TTC549 (cell line): ENCODE measurements around the gene CPNE7.

Source experiments
- FAIRE-seq: peaks from 2 replicates; lab custom pipeline; 2012; peaks lifted over from hg19 to GRCh38; lab: Jason Lieb, UNC

The CPNE7 gene

DNA sequence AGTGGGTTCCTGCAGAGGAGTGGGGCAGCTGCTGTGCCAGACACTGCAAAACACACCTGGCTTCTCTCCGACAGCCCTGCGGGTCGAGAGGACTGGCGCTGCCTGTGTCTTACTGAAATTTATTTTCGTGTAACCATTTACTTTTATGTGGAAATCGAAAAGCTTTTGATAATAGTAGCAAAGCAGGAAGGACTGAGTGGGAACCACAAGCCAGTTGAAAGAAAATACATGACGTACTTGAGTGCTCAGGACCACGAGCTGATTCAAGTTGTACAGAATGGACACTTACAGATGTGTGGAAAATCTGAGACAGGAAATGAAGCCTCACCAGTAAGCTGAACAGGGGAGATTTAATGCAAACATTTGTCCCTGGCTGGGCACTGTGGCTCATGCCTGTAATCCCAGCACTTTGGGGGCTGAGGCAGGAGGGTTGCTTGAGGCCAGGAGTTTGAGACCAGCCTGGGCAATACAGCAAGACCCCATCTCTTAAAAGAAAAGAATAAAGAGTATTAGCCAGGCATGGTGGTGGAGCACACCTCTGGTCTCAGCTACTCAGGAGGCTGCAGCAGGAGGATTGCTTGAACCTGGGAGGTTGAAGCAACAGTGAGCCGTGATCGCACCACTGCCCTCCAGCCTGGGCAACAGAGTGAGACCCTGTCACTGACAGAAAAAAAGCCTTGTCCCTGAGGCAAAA, 26.4 kb upstream of the CPNE7 start:
- FAIRE-seq, result no peak

DNA sequence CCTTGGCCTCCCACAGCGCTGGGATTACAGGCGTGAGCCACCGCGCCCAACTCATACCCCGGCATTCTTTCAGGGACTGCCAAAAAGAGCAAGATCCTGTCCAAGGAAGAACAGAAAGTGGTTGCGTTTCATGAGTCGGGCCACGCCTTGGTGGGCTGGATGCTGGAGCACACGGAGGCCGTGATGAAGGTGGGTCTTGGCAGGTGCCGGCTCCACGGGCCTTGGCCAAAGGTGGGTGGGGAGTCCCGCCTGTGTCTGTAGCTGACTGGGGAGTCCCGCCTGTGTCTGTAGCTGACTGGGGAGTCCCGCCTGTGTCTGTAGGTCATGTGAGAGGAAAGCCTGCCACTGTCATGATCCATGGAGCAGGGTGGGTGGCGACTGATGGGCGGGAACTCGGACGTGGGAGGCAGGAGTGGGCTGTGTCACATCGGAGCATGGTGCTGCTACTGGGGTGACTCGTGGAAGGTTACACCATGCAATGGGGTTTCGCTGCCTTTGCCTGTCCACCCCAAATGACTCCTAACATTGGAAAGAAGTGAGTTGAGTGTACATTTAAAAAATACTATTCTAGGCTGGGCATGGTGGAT, 25.0 kb upstream of the CPNE7 start:
- FAIRE-seq, result no peak

DNA sequence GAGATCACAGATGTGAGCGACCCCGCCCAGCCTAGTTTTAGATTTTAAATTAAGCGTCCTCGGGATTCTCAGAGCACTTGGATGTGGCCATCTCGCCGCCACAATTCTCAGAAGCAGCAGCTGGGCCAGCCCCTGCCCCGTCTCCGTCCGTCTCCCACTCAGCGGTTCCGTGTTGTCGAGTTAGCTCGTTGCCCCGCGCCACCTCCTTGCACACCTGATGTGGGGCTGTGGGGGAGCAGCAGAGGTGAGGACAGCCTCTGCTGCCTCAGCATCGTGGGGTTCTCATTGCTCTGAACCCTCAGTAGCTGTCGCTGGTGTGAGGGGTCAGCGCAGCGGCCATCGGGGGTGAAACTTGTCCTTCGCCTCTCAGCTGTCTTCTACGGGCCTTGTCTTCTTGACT, 23.2 kb upstream of the CPNE7 start:
- no peak for FAIRE-seq

DNA sequence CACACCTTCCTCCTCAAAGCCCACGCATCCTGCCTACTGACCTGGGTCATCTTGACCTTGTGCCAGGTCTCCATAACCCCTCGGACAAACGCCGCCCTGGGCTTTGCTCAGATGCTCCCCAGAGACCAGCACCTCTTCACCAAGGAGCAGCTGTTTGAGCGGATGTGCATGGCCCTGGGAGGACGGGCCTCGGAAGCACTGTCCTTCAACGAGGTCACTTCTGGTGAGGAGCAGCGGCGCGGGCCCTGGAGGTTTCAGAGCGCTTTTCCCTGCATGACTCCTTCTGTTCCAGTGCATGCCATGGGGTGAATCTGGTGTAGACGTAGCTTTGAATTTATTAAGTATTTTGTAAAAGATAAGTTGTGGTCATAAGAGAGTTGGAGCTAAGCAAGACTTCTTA, 22.6 kb upstream of the CPNE7 start:
- no peak for FAIRE-seq

DNA sequence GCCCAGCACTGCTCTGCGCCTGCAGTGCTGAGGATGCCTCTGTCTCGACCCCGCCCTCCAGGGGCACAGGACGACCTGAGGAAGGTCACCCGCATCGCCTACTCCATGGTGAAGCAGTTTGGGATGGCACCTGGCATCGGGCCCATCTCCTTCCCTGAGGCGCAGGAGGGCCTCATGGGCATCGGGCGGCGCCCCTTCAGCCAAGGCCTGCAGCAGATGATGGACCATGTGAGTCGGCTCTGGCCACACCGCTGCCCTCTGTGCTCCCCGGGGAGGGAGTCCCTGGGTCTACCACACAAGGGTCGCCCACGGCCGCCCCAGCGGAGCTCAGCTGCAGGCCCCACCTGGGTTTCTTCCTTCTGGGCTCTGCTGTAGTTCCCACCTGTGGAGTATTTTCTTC, 21.8 kb upstream of the CPNE7 start:
- FAIRE-seq, result no peak

DNA sequence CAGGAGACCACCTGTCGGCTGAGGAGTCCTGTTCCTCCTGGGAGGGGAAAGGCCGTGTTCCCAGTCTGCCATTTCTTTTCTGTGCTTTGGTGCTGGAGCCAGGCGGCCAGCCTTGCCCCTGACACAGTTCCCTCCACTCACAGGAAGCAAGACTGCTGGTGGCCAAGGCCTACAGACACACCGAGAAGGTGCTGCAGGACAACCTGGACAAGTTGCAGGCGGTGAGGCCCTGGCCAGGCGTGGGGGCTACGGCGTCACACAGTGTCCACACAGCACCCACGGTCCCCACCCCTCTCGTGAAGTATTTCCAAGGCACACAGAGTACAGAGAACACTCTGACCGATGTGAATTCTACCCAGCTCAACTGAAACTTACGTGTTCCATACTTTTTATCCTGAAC, 21.2 kb upstream of the CPNE7 start:
- no peak for FAIRE-seq

DNA sequence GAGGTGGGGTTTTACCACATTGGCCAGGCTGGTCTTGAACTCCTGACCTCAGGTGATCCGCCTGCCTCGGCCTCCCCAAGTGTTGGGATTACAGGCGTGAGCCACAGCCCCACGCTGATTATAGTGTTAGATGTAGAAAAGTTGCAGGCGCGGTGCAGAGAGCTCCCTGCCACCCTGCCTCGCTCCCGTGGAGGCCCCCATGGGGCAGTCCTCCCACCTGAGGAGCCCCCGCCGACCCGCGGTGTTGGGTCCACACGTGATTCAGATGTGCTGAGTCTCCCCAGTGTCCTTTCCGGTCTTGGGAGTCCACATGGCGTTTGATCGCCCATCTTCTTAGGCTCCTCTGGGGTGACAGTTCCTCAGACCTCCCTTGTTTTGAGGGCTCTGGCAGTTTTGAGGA, 20.3 kb upstream of the CPNE7 start:
- no peak for FAIRE-seq

DNA sequence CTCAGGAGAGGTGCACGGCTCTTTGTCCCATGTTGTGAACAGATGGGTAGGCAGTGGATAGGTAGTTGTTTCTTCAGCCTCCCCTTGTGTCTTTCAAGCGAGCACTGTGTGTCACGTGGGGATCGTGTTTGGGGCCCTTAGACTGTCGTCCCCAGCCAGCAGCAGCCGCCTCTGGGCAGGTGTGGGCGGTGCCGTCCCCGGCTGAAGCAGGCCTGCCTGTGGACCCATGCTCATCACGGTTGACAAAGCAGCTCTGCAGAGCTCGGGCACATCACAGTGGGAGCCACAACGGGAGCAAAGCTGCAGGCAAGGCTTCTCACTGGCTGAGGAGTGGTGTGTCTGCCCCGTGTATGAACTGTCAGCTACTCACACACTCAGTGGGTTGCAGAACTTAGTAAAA, 19.8 kb upstream of the CPNE7 start:
- no peak for FAIRE-seq

DNA sequence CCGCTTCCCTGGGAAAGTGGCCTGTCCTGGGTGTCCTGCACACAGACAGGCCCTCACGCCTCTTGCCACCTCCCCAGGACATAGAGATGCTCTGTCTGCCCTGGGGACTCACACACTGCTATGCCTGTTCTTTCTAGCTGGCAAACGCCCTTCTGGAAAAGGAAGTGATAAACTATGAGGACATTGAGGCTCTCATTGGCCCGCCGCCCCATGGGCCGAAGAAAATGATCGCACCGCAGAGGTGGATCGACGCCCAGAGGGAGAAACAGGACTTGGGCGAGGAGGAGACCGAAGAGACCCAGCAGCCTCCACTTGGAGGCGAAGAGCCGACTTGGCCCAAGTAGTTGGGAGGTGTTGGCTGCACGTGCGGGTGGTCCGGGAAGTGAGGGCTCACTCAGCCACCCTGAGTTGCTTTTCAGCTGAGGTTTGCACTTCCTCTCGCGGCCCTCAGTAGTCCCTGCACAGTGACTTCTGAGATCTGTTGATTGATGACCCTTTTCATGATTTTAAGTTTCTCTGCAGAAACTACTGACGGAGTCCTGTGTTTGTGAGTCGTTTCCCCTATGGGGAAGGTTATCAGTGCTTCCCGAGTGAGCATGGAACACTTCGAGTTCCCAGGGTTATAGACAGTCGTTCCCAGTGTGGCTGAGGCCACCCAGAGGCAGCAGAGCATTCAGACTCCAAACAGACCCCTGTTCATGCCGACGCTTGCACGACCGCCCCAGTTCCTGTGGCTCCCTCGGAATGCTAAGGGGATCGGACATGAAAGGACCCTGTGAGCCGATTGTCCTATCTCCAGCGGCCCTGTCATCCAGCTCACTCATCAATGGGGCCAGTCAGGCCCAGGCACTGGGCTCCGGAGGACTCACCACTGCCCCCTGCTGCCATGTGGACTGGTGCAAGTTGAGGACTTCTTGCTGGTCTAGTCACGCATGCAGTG, 18.5 kb upstream of the CPNE7 start:
- FAIRE-seq, result no peak

DNA sequence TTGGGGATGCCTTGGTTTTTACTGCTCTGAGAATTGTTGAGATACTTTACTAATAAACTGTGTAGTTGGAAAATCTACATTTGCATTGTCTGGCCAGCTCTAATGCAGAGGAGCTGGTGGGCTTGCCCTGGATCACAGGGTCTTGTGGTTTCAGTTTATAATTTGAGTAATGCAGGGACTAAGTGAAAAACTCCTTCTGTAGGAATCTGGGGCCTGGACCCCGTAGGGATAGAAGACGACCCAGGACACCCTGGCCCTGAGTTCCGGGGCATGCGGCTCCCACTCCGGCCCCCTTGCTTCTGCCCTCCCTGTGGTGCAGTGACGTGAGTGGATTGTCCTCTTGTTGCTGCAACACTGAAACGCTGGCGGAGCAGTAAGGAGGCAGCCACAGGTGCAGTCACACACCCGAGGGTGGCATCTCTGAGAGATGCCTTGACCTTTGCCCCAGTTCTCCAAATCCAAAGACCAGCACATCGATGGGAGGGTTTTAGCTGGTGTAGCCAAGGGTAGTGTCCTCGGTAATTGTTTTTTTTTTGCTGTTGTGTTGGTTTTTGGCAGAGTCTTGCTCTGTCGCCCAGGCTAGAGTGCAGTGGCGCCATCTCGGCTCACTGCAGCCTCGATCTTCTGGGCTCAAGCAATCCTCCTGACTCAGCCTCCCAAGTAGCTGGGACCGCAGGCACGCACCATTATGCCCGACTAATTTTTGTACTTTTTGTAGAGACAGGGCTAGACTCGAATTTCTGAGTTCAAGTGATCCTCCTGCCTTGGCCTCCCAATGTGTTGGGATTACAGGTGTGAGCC, 17.7 kb upstream of the CPNE7 start:
- FAIRE-seq, result no peak

DNA sequence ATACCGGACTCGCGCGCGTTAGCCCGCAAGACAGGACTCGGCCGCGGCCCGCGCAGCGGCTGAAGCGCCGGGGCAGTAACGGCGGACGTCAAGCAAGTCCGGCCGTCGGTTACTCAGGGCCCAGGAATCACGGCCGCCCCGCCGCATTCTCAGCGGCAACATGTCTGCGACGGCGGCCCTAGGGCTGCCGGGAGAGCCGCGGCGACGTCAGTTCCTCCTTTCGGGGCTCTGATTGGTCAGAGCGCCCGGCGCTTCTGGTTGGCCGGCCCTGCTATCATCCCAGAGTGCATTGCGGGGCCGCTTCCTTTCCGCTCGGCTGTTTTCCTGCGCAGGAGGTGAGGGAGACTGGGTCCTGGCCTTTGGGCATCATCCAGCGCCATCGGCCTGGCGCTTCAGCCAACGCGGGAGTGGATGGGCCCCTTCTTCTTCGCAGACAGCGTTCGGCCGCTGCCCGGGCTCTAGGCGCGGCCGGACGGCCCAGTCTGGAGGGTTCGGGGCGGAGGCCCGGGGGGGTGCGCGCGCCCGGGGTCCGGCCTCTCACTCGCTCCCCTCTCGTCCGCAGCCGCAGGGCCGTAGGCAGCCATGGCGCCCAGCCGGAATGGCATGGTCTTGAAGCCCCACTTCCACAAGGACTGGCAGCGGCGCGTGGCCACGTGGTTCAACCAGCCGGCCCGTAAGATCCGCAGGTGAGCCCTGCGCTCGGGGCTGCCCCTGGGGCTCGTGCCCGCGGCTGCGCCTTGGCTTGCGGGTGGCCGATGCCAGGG, 15.0 kb upstream of the CPNE7 start, which contains the start of gene RPL13:
TSS of gene RPL13 (plus strand) at position 305 of the 764 bp plus-strand sequence. CDS start at position 583, 278 bp downstream.
- FAIRE-seq, result no peak

DNA sequence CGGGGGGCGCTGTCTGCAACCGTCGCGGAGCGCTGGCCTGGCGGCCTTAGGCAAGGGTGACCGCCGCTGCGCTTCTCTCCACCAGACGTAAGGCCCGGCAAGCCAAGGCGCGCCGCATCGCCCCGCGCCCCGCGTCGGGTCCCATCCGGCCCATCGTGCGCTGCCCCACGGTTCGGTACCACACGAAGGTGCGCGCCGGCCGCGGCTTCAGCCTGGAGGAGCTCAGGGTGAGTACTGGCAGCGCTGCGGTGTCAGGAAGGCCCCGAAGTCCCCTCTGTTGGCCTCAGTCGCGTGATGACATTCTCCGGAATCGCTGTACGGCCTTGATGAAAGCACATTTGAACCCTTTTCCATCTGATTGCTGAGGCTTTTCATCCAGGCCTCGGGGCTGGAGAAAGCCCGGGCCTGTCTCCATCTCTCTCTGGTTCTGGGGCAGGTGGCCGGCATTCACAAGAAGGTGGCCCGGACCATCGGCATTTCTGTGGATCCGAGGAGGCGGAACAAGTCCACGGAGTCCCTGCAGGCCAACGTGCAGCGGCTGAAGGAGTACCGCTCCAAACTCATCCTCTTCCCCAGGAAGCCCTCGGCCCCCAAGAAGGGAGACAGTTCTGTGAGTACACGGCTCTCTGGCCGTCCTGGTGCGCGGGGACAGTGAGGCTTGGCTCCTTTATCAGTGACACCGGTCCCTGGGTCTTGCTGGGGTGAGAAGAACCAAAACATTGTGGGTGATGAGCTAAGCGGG, 14.2 kb upstream of the CPNE7 start:
- FAIRE-seq, result no peak

DNA sequence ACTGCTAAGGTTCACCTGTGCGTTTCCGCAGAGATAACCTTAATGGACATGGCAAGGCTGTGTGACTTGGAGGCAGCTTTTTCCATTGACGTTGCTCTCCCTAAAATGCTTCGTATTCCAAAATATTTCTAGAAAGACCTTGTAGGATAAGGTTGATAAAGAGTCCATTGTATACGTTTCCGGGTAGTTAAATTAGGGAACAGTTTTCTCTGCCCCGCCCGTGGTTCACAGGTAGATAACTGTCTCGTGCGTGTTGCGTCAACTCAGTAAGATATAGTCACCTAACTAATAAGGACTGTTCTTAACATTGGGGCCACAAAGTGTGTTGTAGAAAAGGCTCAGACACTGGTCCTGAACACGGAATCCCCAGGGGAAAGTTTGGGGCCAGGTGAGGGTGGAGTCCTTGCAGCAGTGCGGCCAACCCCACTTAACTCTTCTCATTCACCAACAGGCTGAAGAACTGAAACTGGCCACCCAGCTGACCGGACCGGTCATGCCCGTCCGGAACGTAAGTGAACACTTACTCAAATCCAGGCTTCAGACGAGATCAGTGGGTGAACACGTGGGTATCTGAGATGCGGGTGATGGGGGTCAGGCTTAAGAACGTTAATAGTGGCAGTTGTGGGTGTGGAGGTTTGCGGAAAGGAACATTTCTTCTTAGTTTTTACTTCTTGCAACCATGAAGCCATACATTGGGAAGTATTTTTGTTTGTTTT, 13.5 kb upstream of the CPNE7 start:
- FAIRE-seq, result no peak

DNA sequence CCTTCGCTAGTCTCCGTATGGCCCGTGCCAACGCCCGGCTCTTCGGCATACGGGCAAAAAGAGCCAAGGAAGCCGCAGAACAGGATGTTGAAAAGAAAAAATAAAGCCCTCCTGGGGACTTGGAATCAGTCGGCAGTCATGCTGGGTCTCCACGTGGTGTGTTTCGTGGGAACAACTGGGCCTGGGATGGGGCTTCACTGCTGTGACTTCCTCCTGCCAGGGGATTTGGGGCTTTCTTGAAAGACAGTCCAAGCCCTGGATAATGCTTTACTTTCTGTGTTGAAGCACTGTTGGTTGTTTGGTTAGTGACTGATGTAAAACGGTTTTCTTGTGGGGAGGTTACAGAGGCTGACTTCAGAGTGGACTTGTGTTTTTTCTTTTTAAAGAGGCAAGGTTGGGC, 12.6 kb upstream of the CPNE7 start:
- no peak for FAIRE-seq

DNA sequence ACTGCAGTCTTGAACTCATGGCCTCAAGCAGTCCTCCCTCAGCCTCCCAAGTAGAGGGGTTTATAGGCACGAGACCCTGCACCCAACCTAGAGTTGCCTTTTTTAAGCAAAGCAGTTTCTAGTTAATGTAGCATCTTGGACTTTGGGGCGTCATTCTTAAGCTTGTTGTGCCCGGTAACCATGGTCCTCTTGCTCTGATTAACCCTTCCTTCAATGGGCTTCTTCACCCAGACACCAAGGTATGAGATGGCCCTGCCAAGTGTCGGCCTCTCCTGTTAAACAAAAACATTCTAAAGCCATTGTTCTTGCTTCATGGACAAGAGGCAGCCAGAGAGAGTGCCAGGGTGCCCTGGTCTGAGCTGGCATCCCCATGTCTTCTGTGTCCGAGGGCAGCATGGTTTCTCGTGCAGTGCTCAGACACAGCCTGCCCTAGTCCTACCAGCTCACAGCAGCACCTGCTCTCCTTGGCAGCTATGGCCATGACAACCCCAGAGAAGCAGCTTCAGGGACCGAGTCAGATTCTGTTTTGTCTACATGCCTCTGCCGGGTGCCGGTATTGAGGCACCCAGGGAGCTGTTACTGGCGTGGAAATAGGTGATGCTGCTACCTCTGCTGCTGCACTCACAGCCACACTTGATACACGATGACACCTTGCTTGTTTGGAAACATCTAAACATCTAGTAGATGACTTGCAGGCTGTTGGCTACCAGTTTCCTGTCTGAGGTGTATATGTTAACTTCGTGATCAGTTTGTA, 11.7 kb upstream of the CPNE7 start:
- no peak for FAIRE-seq

DNA sequence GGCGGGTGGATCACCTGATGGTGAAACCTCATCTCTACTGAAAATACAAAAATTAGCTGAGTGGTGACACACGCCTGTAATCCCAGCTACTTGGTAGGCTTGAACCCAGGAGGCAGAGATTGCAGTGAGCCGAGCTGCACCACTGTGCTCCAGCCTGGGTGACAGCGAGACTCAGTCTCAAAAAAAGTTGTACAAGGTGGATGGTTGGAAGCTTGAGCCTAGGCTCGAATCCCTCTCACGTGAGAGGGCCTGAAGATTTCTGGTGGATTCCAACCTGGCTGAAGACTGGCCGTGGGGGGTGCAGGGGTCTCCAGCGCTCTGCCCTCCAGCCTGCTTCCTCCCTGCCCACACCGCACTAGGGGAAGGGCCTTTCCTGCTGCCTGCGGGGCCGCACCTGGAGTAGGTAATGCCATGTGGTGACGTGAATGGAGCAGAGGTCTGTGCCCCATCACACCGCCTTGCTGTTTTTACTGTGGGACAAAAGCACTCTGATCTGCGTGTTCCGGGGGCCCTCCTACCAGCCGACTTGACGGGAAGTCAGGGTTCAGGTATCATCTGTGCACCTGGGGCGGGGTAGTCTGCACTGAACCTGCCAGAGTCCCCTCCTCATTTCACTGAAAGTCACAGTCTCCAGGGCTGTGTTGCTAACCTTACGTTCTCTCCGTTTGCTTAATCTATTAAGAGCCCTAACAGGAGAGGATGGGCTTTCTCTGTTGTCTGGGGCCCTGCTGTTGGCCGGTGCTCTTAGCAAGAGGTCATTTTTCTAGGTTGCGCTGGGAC, 10.9 kb upstream of the CPNE7 start:
- no peak for FAIRE-seq

DNA sequence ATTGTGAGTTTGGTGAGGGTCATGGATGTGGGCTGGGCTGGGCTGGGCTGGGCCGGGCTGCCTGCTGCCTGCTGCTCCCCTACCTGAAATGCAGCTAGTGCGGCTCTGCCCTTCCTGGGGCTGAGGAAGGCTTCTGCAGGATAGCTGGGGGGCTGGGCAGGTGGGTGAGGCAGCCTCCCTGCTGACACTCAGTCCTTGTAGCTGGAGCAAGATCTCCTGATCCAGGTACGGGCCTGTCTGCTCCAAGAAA, 10.4 kb upstream of the CPNE7 start:
- FAIRE-seq, result no peak

DNA sequence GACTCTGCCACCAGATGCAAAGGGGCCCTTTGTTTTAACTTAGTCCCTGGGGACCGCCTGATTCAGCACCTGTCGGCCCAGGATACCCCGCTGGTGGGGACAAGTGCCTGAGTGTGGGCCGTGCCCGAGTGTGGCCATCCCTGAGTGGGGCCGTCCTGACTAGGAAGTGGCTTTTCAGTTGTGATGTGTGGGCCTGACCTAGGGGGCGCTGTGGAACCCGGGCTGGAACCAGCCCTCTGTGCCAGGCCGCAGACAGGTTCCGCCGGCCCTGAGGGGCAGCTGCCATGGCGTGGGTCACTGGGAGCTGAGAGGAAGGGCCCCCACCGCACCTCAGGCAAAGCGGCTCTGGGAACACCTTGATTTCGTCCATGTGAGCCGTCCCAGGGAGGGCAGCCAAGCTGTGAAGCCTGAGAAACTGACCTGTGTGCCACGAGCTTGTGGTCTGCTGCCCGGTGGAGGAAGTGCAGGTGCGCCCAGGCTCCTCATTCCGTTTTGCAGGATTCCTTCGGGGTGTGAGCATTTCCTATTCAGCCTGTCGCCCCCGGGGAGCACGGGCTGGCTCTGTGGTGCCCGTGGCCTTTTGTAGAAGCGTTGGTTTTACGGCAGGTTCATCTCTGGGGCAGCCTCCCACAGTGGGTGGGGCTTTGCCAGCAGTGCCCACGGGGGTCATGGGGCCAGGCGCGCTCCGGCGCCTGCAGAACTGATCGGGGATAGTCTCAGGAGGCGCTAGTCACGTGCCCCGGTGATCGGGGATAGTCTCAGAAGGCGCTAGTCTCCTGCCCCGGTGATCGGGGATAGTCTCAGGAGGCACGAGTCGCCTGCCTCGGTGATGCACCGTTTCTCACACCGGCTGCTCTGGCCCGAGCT, 9.8 kb upstream of the CPNE7 start:
- FAIRE-seq, result no peak
